NCI-H2107 (cell line): ENCODE results near the gene WDR48.

ENCODE experiments used
- DNase-seq: peaks from one replicate; lab custom pipeline; 2025; lab: John Stamatoyannopoulos, UW

WDR48 gene

DNA sequence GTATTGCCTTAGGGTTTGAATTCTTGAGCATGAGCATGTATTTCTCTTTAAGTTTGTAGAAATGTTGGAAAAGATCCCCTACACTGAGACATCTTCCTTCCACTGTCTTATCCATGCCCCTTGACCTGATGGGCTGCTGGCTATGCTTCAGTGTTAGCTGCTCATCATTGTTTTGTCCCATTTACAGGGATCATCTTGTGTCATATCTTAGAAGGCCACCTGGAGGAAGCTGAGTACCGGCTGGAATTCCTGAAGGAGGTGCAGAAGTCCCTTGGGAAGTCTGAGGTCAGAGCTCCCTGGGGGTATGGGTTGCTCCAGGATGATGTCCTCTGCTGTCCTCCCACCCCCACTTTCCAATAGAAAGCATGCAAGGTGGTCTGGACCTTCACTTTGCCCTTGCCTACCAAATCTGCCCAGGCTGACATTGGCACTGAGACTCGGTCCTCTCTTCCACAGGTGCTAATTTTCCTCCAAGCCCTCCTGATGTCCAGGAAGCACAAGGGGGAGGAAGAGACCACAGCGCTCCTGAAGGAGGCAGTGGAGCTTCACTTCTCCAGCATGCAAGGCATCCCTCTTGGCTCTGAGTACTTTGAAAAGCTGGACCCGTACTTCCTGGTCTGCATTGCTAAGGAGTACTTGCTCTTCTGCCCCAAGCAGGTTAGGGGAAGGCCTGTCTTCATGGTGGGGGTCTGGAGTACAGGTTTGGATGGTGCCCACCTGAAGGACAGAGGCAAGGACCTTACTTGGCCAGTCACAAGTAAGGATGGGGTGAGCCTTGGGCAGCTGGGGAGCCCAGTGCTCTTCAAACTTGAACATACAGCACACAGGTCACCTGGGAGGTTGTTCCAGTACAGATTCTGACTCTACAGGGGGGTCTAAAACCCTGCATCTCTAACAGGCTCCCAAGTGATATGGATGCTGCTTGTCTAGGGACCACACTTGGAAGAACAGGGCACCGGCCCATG is 73.3 kb downstream of the WDR48 start:
- DNase-seq = no peak

DNA sequence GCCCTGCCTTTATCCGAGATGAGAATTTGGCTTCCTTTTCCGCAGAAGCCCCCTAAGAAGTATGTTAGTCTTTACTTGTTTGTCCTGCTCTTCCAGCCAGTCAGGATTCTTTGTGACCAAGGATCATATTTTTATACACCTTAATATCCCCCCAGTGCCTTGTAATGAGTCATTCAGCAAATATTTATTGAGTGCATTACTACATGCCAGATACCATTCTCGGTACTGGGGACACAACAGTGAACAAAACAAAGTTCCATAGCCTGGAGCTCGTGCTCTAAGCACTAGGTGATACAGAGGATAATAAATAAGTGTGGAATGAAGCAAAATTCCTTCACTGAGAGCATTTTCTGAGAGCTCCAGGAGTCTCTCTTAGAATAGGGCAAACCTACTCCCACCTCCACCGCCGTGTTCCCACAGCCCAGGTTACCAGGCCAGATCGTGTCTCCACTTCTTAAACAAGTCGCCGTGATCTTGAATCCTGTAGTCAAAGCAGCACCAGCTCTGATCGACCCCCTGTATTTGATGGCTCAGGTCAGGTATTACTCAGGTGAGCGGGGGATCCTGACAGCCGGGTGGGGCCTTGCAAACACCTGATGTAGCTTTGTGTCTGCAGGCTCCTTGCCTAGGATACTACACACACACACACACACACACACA is 74.2 kb downstream of the WDR48 start:
- no peak for DNase-seq

- DNase-seq = no peak
Measured at GRCh38 chr3:39126532-39127071, 74.8 kb downstream of the WDR48 start.

DNA sequence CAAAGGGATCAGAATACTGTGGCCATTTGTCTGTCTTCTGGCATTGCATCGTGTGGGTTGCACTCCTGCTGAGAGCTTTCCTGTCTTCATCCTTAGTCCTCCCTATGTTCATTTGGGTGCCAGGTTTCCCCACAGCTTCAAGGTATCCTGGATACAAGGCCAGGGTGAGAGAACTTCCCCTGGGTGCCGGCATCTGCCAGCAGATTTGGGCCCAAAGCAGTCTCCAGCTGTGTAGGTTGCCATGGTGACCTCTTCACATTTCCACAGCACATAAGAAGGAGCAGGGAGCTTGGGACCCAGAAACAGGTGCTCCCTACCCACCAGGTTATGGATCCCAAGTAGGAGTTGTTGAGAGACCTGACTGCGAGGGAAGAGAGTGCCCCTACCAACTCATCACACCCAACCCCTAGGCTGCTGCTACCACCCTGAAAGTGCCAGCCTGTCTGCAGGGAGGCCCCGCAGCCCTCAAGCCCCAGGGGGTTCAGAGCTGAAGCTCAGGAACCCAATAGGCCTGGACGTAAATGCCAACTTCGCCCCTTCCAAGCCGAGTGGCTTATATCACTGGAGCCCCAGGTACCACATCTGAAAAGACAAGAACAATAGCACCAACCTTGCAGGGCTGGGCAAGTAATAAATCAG is 75.6 kb downstream of the WDR48 start:
- no peak for DNase-seq

DNA sequence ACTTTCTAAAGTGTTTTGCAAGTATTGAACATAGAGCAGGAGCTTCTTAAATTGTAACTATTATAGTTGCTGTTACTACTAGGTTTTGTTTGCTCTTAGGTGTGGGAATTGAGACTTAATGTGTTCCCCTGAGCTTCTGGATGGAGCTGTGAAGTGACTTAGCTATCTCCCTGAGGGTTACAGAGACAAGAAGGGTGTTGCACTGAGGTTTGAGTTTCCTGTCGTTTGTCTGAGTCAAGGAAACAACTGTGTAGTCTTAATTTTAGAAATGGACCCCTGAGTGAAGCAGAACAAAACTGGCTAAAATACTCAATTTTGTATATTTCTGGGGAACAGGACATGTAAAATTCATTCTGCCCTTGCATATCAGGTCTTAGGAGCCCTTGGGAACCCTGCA is 76.1 kb downstream of the WDR48 start:
- DNase-seq = no peak

GRCh38 chr3:39128951-39129350 is 77.1 kb downstream of the WDR48 start:
- no peak for DNase-seq

- DNase-seq = no peak
Measured at GRCh38 chr3:39130026-39130425, 78.2 kb downstream of the WDR48 start.

DNA sequence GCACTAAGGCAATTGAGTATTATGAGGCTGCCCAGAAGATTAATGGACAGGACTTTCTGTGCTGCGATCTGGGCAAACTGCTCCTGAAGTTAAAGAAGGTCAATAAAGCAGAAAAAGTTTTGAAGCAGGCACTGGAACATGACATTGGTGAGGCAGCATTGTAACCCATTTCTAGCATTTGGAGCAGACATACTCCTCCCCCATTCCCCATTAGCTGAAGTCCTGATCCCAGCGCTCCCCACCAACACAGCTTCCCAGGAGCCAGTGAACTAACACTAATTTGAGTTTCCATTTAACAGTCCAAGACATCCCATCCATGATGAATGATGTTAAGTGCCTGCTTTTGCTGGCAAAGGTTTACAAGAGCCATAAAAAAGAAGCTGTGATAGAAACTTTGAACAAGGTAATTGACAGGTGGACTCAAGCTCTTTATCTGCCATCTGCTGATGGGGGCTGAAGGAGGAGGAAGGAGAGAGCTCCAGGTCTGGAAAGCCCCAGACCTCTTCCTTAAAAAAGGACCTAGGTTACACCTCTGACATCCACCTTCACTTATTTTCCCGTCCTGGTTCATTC is 79.0 kb downstream of the WDR48 start:
- no peak for DNase-seq

DNA sequence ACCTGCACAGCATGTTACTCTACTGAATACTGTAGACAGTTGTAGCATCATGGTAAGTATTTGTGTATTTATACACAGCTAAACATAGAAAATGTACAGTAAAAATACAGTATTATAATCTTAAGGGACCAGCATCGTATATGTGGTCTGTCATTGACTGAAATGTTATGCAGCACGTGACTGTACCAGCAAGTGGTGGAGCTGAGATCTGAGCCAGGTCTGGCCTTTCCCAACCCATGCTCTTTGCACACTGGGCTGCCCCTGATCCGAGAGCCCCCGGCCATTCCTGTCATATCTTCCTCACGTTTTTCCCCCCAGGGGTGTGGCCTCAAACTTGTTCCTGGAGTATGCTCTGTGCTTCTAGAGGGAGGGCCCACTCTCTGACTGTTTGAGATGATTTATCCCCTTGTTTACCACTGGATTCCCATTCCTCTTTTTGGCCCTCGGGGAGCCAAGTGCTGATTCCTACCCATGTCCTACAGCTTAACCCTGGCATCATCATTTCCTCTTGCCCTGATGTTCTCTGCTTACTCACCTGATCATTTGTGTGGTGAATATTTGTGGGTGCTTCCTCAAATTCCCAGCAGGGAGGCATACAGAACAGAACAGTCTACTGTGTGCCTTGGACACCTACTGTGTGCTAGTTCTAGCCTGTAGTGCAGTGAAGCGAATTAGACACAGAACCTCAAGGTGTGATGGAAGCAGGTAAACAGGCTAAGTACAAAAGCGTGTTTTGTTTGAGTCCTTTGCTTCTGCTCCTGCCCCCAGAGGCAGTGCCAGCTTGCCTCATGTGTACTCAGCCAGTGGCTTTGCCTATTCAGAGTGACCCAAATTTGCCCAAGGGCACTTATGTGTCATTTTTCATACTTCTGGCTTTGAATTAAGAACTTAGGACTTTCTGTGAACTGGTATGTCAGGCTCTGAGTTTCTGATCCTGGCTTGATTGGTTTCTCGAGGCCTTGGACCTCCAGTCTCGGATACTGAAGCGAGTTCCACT is 80.6 kb downstream of the WDR48 start:
- DNase-seq = no peak

- DNase-seq = no peak
Measured at GRCh38 chr3:39133093-39133490, 81.3 kb downstream of the WDR48 start.

GRCh38 chr3:39133822-39134221 is 82.0 kb downstream of the WDR48 start:
- DNase-seq = no peak

- DNase-seq = no peak
Measured at GRCh38 chr3:39134305-39134704, 82.5 kb downstream of the WDR48 start.

DNA sequence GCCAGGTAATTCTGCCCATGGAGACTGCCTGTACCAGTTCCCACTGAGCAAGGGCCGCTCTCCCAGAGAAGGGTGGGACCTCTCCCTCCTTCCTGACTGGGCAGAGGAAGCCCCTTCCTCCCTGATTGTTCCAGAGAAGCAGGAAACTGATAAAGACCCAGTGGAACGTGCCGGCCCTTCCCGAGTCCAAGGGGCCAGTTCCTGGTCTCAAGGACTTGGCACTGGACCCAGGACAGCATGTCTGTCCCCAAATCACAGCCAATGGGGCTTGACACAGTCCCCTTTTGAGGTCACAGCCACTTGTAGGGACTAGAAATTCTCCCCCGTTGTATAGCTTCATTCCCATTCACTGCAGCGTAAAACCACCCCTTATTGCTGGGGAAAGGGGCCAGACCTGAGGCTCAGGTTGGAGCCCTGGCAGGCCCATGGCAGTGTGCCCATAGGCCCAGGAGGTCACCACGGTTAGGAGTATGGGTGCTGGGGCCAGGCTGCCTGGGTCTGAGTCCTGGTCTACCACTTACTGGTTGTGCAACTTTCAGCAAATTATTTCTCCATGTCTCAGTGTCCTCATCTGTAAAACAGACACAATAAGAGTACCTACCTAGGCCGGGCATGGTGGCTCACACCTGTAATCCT is 83.5 kb downstream of the WDR48 start:
- DNase-seq = no peak

DNA sequence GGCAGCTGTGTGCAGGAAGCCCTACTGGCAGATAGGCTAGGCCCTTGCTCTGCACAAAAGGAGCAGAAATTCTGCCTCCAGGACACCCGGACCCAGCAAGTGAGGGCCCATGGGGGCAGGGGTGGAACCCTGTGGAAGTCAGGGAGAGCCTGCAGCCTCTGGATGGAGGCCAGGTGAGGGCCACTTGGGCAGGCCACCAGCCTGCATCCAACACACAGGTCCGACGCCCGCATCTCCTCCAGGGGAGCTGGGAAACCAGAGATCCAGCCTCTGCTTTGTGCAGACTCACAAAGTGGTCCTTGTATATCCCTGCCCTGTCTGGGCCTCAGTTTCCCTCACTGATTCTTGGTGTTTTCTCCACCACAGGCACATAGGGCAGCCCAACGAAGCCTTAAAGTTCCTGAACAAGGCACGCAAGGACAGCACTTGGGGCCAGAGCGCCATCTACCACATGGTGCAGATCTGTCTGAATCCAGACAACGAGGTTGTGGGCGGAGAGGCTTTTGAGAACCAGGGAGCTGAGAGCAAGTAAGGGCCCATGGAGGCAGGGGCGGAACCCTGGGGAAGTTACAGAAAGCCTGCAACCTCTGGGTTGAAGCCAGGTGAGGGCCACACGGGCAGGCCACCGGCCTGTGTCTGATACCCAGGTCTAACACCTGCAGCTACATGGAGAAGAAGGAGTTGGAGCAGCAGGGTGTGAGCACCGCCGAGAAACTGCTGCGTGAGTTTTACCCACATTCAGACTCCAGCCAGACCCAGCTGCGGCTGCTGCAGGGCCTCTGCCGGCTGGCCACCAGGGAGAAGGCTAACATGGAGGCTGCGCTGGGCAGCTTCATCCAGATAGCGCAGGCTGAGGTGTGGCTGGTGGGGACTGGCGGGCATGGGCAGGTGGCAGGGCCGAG is 85.0 kb downstream of the WDR48 start:
- no peak for DNase-seq

GRCh38 chr3:39137435-39137936 is 85.7 kb downstream of the WDR48 start:
- no peak for DNase-seq

- DNase-seq = no peak
Measured at GRCh38 chr3:39137991-39138803, 86.4 kb downstream of the WDR48 start.

GRCh38 chr3:39138804-39139415 is 87.1 kb downstream of the WDR48 start:
- DNase-seq = no peak

DNA sequence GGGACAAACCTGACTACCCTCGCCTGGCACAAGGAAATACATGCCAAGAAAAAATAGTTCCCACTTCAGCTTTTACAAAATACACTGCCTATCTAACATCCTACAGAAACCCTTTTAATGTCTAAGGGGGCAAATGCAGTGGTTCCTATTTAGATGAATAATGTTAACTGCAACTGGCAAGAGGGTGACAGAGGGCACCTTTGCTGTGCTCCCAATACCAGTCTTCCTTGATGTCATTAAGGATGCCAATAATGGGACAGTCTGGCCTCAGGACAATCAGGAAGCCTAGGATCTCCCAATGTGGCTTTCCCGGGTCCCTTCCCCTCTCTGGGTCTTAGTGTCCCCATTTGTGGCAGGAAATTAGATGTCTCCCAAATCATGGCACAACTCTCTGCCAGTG is 87.6 kb downstream of the WDR48 start:
- DNase-seq = no peak
